Loucy (cell line): ENCODE data around the gene GRIPAP1.

ENCODE experiments used
- H2AFZ ChIP-seq: fragments of 200-600 bp; sonication (generic); 2 replicates; pipeline ENCODE4 v1.6.0; 2016; ENCODE audit warnings: antibody characterized with exemption, mild to moderate bottlenecking, low read length, moderate library complexity
- H3F3A ChIP-seq: fragments of 200-600 bp; 2 replicates; pipeline ENCODE4 v1.6.0; 2016; ENCODE audit warnings: antibody characterized with exemption, low read depth, mild to moderate bottlenecking
- H3K27me3 ChIP-seq: fragments of 200-600 bp; sonication (generic); 2 replicates; pipeline ENCODE4 v1.6.1; 2014; ENCODE audit warnings: low read length, mild to moderate bottlenecking; ENCODE audit not compliant: insufficient read depth, poor library complexity, severe bottlenecking
- H3K36me3 ChIP-seq: fragments of 200-600 bp; sonication (generic); 2 replicates; pipeline ENCODE4 v1.6.1; 2016; ENCODE audit warnings: low read length; ENCODE audit not compliant: insufficient read depth
- H3K4me1 ChIP-seq: fragments of 200-600 bp; sonication (generic); 2 replicates; pipeline ENCODE4 v1.5.1; 2014; ENCODE audit warnings: low read length, mild to moderate bottlenecking; ENCODE audit not compliant: insufficient read depth, poor library complexity, severe bottlenecking
- H3K4me2 ChIP-seq: fragments of 200-600 bp; sonication (generic); 2 replicates; pipeline ENCODE4 v1.6.0; 2014; ENCODE audit warnings: antibody characterized with exemption, low read length, low read depth, mild to moderate bottlenecking; ENCODE audit not compliant: poor library complexity, severe bottlenecking
- H3K4me3 ChIP-seq: fragments of 200-600 bp; sonication (generic); 2 replicates; pipeline ENCODE4 v1.5.1; 2014; ENCODE audit warnings: low read length, mild to moderate bottlenecking, mixed read lengths; ENCODE audit not compliant: poor library complexity, severe bottlenecking
- H3K79me2 ChIP-seq: fragments of 200-600 bp; sonication (generic); 2 replicates; pipeline ENCODE4 v1.6.1; 2014; ENCODE audit warnings: low read length; ENCODE audit not compliant: insufficient read depth
- H3K9ac ChIP-seq: fragments of 200-600 bp; sonication (generic); 2 replicates; pipeline ENCODE4 v1.6.0; 2014; ENCODE audit warnings: mild to moderate bottlenecking, low read depth, low read length, moderate library complexity; ENCODE audit not compliant: poor library complexity, severe bottlenecking
- H3K9me2 ChIP-seq: fragments of 200-600 bp; sonication (generic); replicated peaks from 2 replicates; pipeline ENCODE4 v1.6.1; 2016; ENCODE audit warnings: low read depth, low read length, mixed read lengths
- H3K9me3 ChIP-seq: fragments of 200-600 bp; sonication (generic); 2 replicates; pipeline ENCODE4 v1.6.1; 2014; ENCODE audit warnings: mild to moderate bottlenecking, antibody characterized with exemption, low read length, low read depth; ENCODE audit not compliant: insufficient read depth
- H4K20me1 ChIP-seq: fragments of 200-600 bp; sonication (generic); 2 replicates; pipeline ENCODE4 v1.6.0; 2014; ENCODE audit warnings: antibody characterized with exemption, low read length, mild to moderate bottlenecking; ENCODE audit not compliant: insufficient read depth, poor library complexity, severe bottlenecking
- CTCF ChIP-seq: fragments of 200-600 bp; sonication (generic); conservative IDR thresholded peaks from 2 replicates; pipeline ENCODE4 v1.5.1; 2014; ENCODE audit warnings: mild to moderate bottlenecking, antibody characterized with exemption, low read length
- EZH2phosphoT487 ChIP-seq: fragments of 200-600 bp; IDR thresholded peaks from 2 replicates; pipeline ENCODE4 v1.6.1; 2018; ENCODE audit warnings: antibody characterized with exemption, mild to moderate bottlenecking, moderate library complexity, borderline replicate concordance

Gene GRIPAP1

GRCh38 chrX:48975541-48975940 is 26.5 kb downstream of the GRIPAP1 start:
- peaks cover 10% of the 10 kb centered on the region; the same call in 1 of the 2 replicates for H3K36me3 ChIP-seq
- no peaks in the 10 kb centered on the region for H3K27me3 ChIP-seq
- no peaks in the 10 kb centered on the region for H3K4me1 ChIP-seq
- no peaks in the 10 kb centered on the region for H4K20me1 ChIP-seq
- no peaks in the 10 kb centered on the region for H3K79me2 ChIP-seq
- no peak overlapping the region for H3K4me2 ChIP-seq
- no peak overlapping the region for H3K9ac ChIP-seq
- no peaks in the 10 kb centered on the region for H3F3A ChIP-seq
- H3K4me3 ChIP-seq = no peak overlapping the region
- no peaks in the 10 kb centered on the region for H3K9me2 ChIP-seq
- H3K9me3 ChIP-seq = no peaks in the 10 kb centered on the region
- no peak overlapping the region for H2AFZ ChIP-seq
- TF ChIP-seq EZH2phosphoT487 (no peak), CTCF (no peak)

- Histone ChIP-seq H3K9me3 (no peaks in the 10 kb centered on the region), H3K9me2 (no peaks in the 10 kb centered on the region), H3K4me1 (no peaks in the 10 kb centered on the region), H3F3A (no peaks in the 10 kb centered on the region), H3K9ac (no peak overlapping the region), H4K20me1 (no peaks in the 10 kb centered on the region), H2AFZ (no peak overlapping the region), H3K4me3 (no peak overlapping the region), H3K36me3 (peaks cover 10% of the 10 kb centered on the region; the same call in 1 of the 2 replicates), H3K79me2 (no peaks in the 10 kb centered on the region), H3K4me2 (no peak overlapping the region), H3K27me3 (no peaks in the 10 kb centered on the region)
- TF ChIP-seq EZH2phosphoT487 = no peak
- TF ChIP-seq CTCF = no peak
These were observed 27.0 kb downstream of the GRIPAP1 start for GRCh38 chrX:48975041-48975440.

- H3K9me3 ChIP-seq = no peaks in the 10 kb centered on the region
- H3K9ac ChIP-seq = no peak overlapping the region
- no peaks in the 10 kb centered on the region for H3K9me2 ChIP-seq
- no peaks in the 10 kb centered on the region for H3F3A ChIP-seq
- H3K4me2 ChIP-seq = no peak overlapping the region
- TF ChIP-seq EZH2phosphoT487 (no peak), CTCF (no peak)
- H3K36me3 ChIP-seq = peaks cover 10% of the 10 kb centered on the region; the same call in 1 of the 2 replicates
- H4K20me1 ChIP-seq = no peaks in the 10 kb centered on the region
- no peak overlapping the region for H2AFZ ChIP-seq
- no peaks in the 10 kb centered on the region for H3K79me2 ChIP-seq
- no peaks in the 10 kb centered on the region for H3K4me1 ChIP-seq
- no peaks in the 10 kb centered on the region for H3K27me3 ChIP-seq
- no peak overlapping the region for H3K4me3 ChIP-seq
These were observed 27.5 kb downstream of the GRIPAP1 start for GRCh38 chrX:48974574-48974973.
